GM21825 (cell line): Measurements from ENCODE around the gene TRIOBP.

Experiments
- ATAC-seq: cut with Tn5 transposase; IDR thresholded peaks from one replicate; pipeline ENCODE4 v1.9.1; 2021; ENCODE audit warnings: mild to moderate bottlenecking, moderate library complexity; ENCODE audit not compliant: unreplicated experiment

TRIOBP gene

GRCh38 chr22:37818409-37819104 lies 121.7 kb downstream of the TRIOBP start:
- no peak for ATAC-seq

DNA sequence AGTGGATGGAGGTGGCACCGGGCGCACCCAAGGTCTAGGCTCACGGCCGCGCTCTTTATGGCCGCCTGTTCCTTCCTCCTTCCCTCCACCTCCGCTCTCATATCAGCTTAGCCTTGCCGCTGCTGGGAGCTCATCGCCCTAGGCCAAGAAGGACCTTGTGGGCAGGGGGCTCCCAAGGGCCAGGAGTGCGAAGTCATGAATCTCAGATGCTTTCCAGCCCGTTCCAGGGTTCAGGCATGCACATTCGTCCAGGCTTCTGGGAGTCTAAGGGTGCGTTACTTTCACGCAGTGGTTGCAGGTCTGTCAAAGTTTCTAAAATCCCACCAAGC lies 122.2 kb downstream of the TRIOBP start:
- no peak for ATAC-seq

DNA sequence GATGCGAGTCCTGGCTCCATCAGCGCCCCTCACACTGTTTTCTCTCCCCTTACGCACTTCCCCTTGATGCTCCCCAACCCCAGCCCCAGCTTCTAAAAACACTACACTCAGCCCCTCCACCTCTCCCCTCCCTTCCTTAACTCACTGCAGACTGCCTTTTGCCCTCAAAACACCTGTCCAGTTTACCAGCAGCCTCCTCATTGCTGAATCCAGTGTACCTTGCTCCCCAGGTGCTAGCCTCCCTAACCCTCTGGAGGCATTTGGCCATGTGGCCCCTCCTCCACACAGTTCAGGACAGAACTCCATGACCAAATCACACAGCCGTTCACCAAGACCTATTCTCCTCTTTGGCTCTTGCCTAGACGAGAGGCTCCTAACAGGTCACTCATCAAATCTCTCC lies 123.5 kb downstream of the TRIOBP start:
- no peak for ATAC-seq

DNA sequence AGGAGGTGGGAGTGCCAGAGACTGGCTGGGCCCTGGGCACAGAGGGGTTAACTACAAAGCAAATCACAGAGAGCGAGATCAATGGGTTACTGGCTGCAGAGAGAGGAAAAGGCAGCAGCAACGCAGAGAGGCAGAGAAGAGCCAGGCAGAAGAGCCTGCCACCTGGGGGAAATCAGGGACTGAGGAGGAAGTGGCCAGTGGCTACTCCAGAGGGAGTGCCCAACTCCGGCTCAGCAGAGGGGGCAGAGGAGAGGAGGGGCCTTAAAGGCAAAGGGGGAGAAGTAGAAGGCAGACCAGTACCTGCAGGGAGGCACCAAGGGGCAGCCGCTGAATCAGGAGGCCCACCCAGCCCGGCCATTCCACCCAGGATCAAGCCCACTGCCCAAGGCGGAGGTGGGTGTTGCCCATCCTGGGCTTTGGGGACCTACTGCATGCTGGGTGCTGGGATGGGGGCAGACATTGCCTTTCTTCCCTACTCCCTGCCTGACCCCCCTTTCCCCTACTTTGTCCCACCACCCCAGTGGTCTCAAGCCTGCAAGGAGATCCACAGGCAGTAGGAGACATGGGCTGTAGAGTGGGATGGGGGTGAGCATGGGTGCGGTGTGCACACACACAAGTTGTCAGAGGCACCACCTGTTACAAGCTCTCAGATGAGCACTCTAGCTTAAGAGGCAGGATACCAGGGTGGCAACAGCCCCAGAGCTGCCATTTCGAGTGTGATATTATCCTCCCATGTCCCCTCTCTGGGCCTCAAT lies 125.4 kb downstream of the TRIOBP start:
- ATAC-seq = no peak

- no peak for ATAC-seq
These were observed 126.5 kb downstream of the TRIOBP start, which contains the start of gene GALR3 for GRCh38 chr22:37823134-37823985. GALR3 (plus strand) TSS chr22:37823382; CDS start chr22:37823407, 25 bp downstream.

- ATAC-seq = no peak
These were observed 128.1 kb downstream of the TRIOBP start for GRCh38 chr22:37824674-37825641.
